HG03432 (cell line): ENCODE data around the gene NOX4.

Source experiments
- ATAC-seq: cut with Tn5 transposase; IDR thresholded peaks from one replicate; pipeline ENCODE4 v1.9.1; 2021; ENCODE audit warnings: mild to moderate bottlenecking, moderate library complexity; ENCODE audit not compliant: unreplicated experiment

NOX4 gene

DNA sequence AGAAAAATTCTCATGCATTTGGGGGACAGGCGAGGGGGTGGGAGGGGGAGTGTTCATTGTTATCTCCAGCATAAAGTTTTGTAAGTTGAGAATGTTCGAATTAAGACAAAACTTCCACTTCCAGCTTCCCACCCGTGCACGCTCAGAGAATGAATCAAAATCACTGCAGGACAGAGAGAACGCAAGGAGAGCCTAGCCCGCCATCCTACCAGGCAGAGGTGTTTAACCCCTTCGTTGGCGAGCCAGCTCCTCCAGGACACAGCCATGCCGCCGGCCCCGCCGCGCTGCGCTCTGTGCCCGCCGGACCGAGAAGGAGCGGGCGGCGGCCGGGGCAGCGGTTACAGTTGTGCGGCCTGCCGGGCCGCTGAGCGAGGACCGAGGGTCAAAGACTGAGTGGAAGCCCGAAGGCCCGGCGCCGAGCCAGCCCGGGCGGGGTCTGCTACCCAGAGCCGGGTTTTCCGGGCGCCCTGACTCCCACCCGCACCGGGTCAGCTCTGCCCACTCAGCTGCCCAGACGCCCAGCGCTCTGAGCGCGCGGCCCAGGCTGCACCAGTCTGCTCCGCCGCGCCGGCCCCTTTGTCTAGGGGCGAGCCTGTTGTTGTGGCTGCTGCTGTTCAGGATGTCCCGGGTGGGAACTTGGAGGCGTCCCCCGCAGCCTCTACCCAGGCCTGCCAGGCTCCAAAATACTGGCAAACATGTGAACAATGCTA lies at the start of gene NOX4:
Gene NOX4 (minus strand): TSS at position 395 of the 710 bp plus-strand sequence. CDS start 129 bp downstream, at position 266.
- ATAC-seq: no peak

DNA sequence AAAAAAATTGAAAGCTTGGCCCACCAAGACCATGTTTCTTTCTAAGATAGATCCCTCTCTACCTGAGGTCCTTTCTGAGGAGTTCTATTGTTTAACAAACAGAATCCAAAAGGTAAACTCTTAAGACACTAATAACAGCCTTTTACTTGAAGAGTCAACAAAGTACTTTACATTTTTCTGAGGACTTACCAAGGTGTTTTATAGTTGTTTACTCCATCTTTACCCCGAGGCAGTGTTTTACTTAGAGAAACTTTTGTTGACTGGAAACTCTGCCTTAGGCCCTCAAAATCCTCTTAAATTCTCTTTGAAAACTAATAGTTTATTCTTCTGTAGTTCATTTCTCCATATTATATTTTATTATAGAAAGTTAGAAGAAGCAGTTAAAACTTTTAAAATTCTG lies 49.7 kb upstream of the NOX4 start:
- ATAC-seq: no peak

- no peak for ATAC-seq
Measured at GRCh38 chr11:89537936-89538335, 46.8 kb upstream of the NOX4 start.

DNA sequence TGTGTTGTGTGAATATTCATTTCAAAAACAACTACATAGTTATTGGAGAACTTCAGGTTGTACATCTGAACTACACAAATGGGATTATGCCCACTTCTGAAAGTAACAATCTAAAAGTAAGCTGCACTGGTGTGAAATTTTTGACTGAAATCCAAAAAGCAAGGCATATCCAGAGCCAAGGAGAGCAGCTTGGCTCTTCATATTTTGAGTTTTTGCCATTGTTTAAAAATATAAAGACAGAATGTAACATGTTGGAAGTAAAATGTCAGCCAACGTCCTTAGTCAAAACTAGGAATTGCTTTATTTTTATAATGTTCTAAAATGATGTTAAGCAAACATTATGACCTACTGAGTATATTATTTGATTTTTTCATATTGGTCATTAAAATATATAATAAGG lies 45.8 kb upstream of the NOX4 start:
- no peak for ATAC-seq

GRCh38 chr11:89535221-89535620 lies 44.0 kb upstream of the NOX4 start:
- ATAC-seq: no peak

- no peak for ATAC-seq
Measured at GRCh38 chr11:89529626-89530380, 38.6 kb upstream of the NOX4 start.

DNA sequence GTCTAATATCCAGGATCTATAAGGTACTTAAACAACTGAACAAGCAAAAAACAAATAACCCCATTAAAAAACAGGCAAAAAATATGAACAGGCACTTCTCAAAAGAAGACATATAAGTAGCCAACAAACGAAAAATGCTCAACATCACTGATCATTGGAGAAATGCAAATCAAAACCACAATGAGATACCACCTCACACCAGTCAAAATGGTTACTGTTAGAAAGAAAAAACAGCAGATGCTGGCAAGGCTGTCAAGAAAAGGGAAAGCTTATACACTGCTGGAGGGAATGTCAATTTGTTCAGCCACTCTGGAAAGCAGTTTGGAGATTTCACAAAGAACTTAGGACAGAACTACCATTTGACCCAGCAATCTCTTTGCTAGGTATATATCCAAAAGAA lies 30.6 kb upstream of the NOX4 start:
- no peak for ATAC-seq

GRCh38 chr11:89521294-89521693 lies 30.1 kb upstream of the NOX4 start:
- no peak for ATAC-seq

DNA sequence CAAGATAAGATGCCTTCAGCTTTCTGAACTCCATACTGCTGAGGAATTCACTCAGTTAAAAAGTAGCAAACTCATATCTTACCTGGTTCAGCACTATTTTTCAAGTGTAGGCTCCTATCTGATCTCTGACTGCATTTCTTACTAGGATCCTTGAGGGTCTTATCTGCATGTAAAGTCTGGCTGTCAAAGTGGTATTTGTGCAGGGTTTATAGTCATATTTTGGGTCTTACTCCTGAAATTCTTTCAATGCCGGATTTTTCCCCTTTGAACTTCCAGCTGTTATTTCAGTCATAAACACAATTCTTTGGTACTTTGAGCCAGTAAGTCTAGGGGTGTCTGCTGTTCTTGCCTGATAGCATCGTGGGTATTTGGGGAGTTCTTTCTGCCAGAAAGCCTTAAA lies 25.3 kb upstream of the NOX4 start:
- ATAC-seq: no peak

GRCh38 chr11:89508544-89508943 lies 17.4 kb upstream of the NOX4 start:
- no peak for ATAC-seq

- no peak for ATAC-seq
Measured at GRCh38 chr11:89504270-89504669, 13.1 kb upstream of the NOX4 start.

DNA sequence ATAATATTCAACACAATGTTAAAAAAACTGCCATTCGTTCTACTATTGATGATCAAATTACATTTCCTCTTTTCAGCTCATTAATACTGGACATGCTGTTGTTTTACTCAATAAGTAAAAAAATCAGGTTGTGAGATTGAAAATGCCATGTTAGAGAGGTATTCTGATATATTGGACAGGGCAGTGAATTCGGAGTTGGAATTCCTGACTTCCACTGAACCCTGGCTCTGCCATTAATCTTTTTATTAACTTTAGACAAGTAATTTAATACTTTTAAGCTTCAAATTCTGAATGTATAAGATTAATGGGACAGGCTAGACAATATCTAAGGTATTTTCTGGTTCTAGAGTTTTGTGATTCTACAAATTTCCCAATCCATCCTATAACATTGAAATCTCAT lies 12.2 kb upstream of the NOX4 start:
- ATAC-seq: no peak

DNA sequence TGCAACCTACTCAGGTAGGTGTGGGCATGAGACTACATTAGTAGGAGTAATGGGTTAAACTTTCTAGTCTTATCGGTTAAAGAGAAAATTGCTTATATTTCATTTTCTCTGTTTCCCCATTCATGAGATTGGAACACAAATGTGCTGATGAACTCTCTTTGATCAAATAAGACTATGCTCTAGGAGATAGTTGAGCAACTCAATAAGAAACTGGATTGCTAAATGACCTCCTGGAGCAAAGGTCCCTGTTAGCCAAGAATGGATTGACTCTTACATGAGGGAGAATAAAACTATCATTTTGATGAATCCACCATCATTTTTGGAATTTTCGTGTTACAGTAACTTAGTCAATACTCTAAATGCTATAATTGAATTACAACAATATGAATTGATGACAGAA lies 11.1 kb upstream of the NOX4 start:
- ATAC-seq: no peak

GRCh38 chr11:89500336-89500735 lies 9.2 kb upstream of the NOX4 start:
- no peak for ATAC-seq

GRCh38 chr11:89498845-89499448 lies 7.8 kb upstream of the NOX4 start:
- ATAC-seq: no peak

DNA sequence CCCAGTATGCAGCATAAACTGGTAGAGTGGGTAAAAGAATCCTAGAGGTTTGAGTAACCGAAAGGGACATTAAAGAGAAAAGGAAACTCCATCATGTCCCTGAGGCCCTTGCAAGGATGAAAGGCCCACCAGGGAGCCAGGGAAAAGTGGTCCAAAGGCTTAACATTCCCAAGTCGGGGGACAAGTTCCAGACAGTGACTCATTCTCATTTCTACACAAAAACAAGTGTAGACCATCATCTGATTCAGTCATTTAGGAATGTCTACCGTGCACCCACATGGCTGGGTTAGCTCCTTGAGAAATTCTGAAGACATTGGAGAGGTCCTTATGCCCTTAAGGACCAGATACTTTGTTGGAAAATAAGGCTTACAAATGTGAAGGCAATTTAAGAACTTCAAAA lies 4.8 kb upstream of the NOX4 start:
- ATAC-seq: no peak

- ATAC-seq: no peak
Measured at GRCh38 chr11:89493431-89493830, 2.3 kb upstream of the NOX4 start.

DNA sequence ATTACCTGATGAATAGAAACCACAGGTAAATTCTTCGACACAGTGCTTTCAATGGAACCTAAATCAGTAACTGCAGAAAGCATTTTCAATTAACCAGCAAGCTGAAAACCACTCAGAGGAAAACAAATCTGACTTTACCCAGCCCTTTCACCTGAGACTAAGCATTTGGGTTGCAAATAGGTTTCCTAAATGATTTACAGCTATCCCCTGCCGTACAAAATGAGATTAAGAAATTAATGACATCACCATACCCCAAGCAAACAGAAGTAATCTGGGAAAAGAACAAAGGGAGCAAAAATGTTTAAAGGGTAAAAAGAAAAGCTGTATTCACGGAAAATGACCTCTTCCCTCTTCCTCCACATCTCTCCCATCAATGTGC lies 584 bp downstream of the NOX4 start:
- ATAC-seq: no peak

DNA sequence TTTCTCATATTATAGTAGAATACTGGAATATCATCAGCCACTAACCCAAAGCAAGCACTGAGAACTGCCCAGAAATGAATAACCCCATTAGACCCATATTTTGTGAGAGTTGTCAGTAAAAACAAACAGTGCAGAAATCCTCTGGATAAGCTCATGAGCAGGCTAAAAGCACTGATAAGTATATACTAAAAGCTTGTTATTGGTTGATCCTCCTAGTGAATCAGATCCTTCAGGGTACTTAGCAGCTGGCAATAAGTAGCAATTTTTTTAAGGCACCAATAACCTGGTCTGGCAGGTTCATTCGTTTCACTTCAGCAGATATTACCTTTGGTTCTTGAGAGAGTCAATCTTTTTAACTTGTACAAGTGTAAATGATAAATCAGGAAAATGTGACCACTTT lies 1.2 kb downstream of the NOX4 start:
- ATAC-seq: no peak

DNA sequence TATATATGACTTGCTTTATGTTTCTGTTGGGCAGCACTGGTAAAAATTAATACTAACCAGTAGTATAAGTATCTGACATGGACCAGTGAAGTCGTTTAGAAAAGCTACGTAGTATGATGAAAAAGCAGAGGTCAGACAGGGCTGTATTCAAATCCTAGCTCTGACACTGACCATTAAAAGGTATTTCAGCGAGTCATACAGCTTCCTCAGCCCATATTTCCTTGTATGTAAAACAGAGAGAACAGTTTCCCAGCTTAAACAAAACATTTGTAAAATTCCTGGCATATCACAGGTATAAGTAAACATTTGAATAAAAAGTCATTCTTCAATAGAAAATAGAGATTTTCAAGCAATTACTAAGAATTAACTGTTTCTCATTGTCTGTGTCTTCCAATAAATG lies 4.2 kb downstream of the NOX4 start:
- ATAC-seq: no peak

GRCh38 chr11:89484896-89485295 lies 6.3 kb downstream of the NOX4 start:
- ATAC-seq: no peak

- no peak for ATAC-seq
Measured at GRCh38 chr11:89477175-89477574, 14.0 kb downstream of the NOX4 start.
